Endothelial cell of hepatic sinusoid (primary cell): ENCODE measurements around the gene OR51G2.
"Not testable (repeated sequence)": the region's sequence is repeated elsewhere in the genome, so short reads cannot be mapped to it uniquely, and the experiment has no call there.

Experiments used
- in situ Hi-C: cut with HindIII; loops from 2 replicates; pipeline ENCODE4 v1.10.0; 2017; ENCODE audit warnings: low sequenced_read_pairs

The OR51G2 gene

GRCh38 chr11:4919250-4919649 is at the start of gene OR51G2:
Gene OR51G2, minus strand, starts transcription at chr11:4919350. Its CDS starts 3,687 bp downstream, at chr11:4915663.
- in situ Hi-C loops: no loop called here

GRCh38 chr11:4962816-4963215 is 43.7 kb upstream of the OR51G2 start:
- in situ Hi-C loops: no loop called here

- in situ Hi-C loops: no loop called here
These were observed 41.7 kb upstream of the OR51G2 start for GRCh38 chr11:4960877-4961276.

GRCh38 chr11:4957396-4957795 is 38.2 kb upstream of the OR51G2 start:
- in situ Hi-C loops: no loop called here

GRCh38 chr11:4955613-4956012 is 36.5 kb upstream of the OR51G2 start, which contains the start of gene OR51A2:
Gene OR51A2, minus strand, starts transcription at chr11:4955713. Its CDS starts 0 bp downstream, at chr11:4955713.
- in situ Hi-C loops: not testable (repeated sequence)

GRCh38 chr11:4947505-4947904 is 28.4 kb upstream of the OR51G2 start, which contains the start of gene OR51A4:
Gene OR51A4, minus strand, starts transcription at chr11:4947605. Its CDS starts 505 bp downstream, at chr11:4947100.
- in situ Hi-C loops: no loop called here

GRCh38 chr11:4936745-4937144 is 17.6 kb upstream of the OR51G2 start:
- in situ Hi-C loops: no loop called here

- in situ Hi-C loops: no loop called here
These were observed 13.6 kb upstream of the OR51G2 start for GRCh38 chr11:4932751-4933150.

GRCh38 chr11:4926608-4927007 is 7.5 kb upstream of the OR51G2 start:
- in situ Hi-C loops: no loop called here

GRCh38 chr11:4924239-4924638 is 5.1 kb upstream of the OR51G2 start, which contains the start of gene OR51G1:
Gene OR51G1, minus strand, starts transcription at chr11:4924339. Its CDS starts 0 bp downstream, at chr11:4924339.
- in situ Hi-C loops: no loop called here

GRCh38 chr11:4922304-4922703 is 3.2 kb upstream of the OR51G2 start:
- in situ Hi-C loops: no loop called here

- in situ Hi-C loops: no loop called here
These were observed 2.6 kb upstream of the OR51G2 start for GRCh38 chr11:4921796-4922195.

- in situ Hi-C loops: no loop called here
These were observed 2.6 kb downstream of the OR51G2 start for GRCh38 chr11:4916581-4916980.

- in situ Hi-C loops: no loop called here
These were observed 15.7 kb downstream of the OR51G2 start, which contains the start of gene OR51A7 for GRCh38 chr11:4903484-4903883. Gene OR51A7, plus strand, starts transcription at chr11:4903783. Its CDS starts 3,587 bp downstream, at chr11:4907370.

GRCh38 chr11:4891996-4892640 is 27.0 kb downstream of the OR51G2 start:
- in situ Hi-C loops: no loop called here

GRCh38 chr11:4890279-4890678 is 28.9 kb downstream of the OR51G2 start:
- in situ Hi-C loops: no loop called here

GRCh38 chr11:4887591-4887990 is 31.6 kb downstream of the OR51G2 start:
- in situ Hi-C loops: no loop called here

- in situ Hi-C loops: no loop called here
These were observed 33.0 kb downstream of the OR51G2 start for GRCh38 chr11:4886186-4886585.

GRCh38 chr11:4884361-4884760 is 34.8 kb downstream of the OR51G2 start:
- in situ Hi-C loops: no loop called here

GRCh38 chr11:4882543-4882942 is 36.6 kb downstream of the OR51G2 start:
- in situ Hi-C loops: no loop called here

- in situ Hi-C loops: no loop called here
These were observed 37.2 kb downstream of the OR51G2 start, which contains the start of gene OR51T1 for GRCh38 chr11:4881860-4882500. Gene OR51T1, plus strand, starts transcription at chr11:4881900. Its CDS starts 0 bp downstream, at chr11:4881900.

GRCh38 chr11:4881188-4881587 is 38.0 kb downstream of the OR51G2 start:
- in situ Hi-C loops: no loop called here
